Left ventricle myocardium inferior (tissue), 1 donor: ENCODE data around the gene PTPRG. TPM values are rescaled to one million over a fixed set of nuclear protein-coding genes. Genes with fewer than 3 reads are reported as not detected.

Experiments
- DNase-seq: peaks from one replicate; pipeline ENCODE4 v3.0.0-alpha.2; 2020
- H3K27ac ChIP-seq: fragments of 200-600 bp; replicated peaks from 2 replicates; pipeline ENCODE4 v1.8.0; 2021
- H3K27me3 ChIP-seq: fragments of 200-600 bp; 2 replicates; pipeline ENCODE4 v1.8.0; 2021; ENCODE audit warnings: low read depth
- H3K36me3 ChIP-seq: fragments of 200-600 bp; 2 replicates; pipeline ENCODE4 v1.8.0; 2021
- H3K4me1 ChIP-seq: fragments of 200-600 bp; 2 replicates; pipeline ENCODE4 v1.8.0; 2021
- H3K4me3 ChIP-seq: fragments of 200-600 bp; 2 replicates; pipeline ENCODE4 v1.8.0; 2021; ENCODE audit warnings: mild to moderate bottlenecking, moderate library complexity
- H3K9me3 ChIP-seq: fragments of 200-600 bp; replicated peaks from 2 replicates; pipeline ENCODE4 v1.8.0; 2021
- intact Hi-C: fragments of 100-400 bp; cut with micrococcal nuclease; formaldehyde crosslinking; loops from one replicate; pipeline ENCODE4 v1.11.0; 2022
- total RNA-seq: library from RNA; stranded (reverse); fragmentation: NEBNext Ultra II Directional; extraction: Animal tissue kit (Norgen Biotek cat#: 25700); gene quantifications from one replicate; pipeline ENCODE4 v1.2.1, GENCODE V29; 2021
- TF ChIP-seq, protein P1 (sequence below): fragments of 200-600 bp; IDR thresholded peaks from 2 replicates; pipeline ENCODE4 v1.8.0; 2021; ENCODE audit warnings: antibody characterized with exemption, mild to moderate bottlenecking, borderline replicate concordance
- donor health status: DM: no; HTN: yes; CAD: no; lungs with severe emphysema.

Gene PTPRG
- total RNA-seq, 1 donor from 2014 or later: 29.6 TPM

DNA sequence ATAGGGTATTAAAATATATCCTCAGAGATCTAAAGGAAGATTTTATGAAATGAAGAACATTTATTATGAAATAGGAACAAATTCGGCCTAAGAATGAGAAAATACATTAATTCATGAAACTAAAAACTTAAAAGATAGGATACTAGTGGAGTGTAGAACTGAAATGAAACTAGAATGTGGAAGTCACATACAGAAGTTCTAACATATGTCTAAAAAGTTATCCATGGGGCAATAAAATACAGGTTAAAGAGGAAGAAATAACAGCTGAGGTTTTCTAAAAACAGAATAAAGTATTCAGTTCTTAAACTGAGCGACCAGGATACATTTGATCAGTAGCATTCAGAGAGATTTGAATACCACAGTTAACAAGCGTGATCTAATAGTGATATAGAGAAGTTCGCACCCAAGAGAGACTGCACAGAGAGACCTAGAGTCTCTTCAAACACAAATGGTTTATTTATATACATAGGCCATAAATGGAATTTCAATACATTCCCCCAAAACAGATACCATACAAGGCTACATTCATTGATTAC, 726.1 kb downstream of the PTPRG start:
- intact Hi-C loops: no loop called here
- peaks cover 30% of the 10 kb centered on the region for H3K36me3 ChIP-seq
- no peak overlapping the region for H3K27ac ChIP-seq
- TF ChIP-seq, protein P1, sequence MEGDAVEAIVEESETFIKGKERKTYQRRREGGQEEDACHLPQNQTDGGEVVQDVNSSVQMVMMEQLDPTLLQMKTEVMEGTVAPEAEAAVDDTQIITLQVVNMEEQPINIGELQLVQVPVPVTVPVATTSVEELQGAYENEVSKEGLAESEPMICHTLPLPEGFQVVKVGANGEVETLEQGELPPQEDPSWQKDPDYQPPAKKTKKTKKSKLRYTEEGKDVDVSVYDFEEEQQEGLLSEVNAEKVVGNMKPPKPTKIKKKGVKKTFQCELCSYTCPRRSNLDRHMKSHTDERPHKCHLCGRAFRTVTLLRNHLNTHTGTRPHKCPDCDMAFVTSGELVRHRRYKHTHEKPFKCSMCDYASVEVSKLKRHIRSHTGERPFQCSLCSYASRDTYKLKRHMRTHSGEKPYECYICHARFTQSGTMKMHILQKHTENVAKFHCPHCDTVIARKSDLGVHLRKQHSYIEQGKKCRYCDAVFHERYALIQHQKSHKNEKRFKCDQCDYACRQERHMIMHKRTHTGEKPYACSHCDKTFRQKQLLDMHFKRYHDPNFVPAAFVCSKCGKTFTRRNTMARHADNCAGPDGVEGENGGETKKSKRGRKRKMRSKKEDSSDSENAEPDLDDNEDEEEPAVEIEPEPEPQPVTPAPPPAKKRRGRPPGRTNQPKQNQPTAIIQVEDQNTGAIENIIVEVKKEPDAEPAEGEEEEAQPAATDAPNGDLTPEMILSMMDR: no peak
- H3K4me3 ChIP-seq: no peak overlapping the region
- no peaks in the 10 kb centered on the region for H3K4me1 ChIP-seq
- DNase-seq: no peak
- H3K9me3 ChIP-seq: no peaks in the 10 kb centered on the region
- no peaks in the 10 kb centered on the region for H3K27me3 ChIP-seq

DNA sequence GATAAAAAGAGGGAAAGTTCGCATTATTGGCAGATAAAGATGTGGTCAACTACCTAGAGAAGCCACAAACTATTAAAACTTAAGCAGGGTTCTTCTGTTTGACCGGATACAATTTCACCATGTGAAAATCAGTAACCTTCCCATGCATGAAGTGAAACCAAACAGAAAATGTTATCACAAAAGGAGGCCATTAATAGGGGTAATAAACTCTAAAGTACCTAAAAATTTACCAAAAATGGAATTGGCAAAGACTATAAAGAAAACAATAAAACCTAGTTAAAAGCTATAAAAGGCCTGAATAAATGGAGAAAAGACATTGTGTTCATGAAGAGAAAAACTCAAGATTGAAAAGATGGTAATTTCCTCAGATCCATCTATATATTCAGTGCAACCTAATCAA, 728.6 kb downstream of the PTPRG start:
- Histone ChIP-seq H3K36me3 (peaks cover 28% of the 10 kb centered on the region), H3K27me3 (no peaks in the 10 kb centered on the region), H3K27ac (no peak overlapping the region), H3K4me1 (no peaks in the 10 kb centered on the region), H3K9me3 (no peaks in the 10 kb centered on the region), H3K4me3 (no peak overlapping the region)
- TF ChIP-seq, protein P1: no peak
- no peak for DNase-seq
- intact Hi-C loops: no loop called here

DNA sequence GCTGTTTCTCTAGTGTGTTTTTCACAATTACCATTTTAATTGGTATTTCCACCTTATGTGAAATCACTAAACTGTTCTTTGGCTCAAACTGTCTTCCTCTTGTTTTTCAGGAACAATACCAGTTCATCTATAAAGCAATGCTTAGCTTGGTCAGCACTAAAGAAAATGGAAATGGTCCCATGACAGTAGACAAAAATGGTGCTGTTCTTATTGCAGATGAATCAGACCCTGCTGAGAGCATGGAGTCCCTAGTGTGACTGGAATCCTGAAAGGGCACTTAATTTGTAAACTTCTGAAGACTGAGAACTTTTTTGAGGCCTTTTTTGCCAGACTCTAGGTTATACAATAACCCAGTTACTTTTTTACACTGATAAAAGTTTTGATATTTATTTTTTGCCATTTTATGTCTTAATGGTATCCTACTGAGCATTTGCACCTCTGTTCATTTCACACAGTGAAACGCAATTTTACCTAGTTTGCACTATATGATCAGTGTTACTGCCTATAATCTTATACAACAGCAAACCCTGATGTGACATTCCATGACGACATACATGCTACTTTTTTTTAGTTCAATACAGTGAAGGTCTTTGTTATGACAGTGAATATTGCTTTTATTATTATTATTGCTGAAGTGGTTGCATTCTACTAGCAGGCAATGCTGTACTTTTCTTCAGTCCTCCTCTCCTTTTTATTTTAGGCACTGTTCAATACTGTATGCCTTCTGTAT, 731.8 kb downstream of the PTPRG start:
- Histone ChIP-seq H3K36me3 (peaks cover 30% of the 10 kb centered on the region), H3K9me3 (no peaks in the 10 kb centered on the region), H3K27ac (no peak overlapping the region), H3K4me3 (no peak overlapping the region), H3K27me3 (no peaks in the 10 kb centered on the region), H3K4me1 (peaks cover 6% of the 10 kb centered on the region)
- intact Hi-C loops: no loop called here
- TF ChIP-seq, protein P1: no peak
- no peak for DNase-seq

DNA sequence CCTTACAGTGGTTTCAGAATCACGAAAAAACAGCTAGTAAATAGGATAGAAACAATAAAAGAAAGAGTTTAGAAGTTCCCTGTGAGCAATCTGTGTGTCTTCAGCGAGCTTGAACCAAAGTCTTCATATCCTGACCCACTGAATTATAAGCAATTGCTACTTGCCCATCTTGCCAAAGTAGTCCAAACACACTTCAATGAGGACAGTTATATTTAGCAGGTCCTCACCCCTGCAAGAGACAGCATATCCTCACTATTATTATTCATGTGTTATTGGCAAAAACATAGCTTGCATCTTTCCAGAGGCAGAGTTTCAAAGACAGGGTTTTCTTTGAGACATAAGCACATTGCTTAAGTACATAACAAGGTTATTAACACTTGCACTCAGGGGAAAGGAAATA, 734.2 kb downstream of the PTPRG start:
- TF ChIP-seq, protein P1: no peak
- intact Hi-C loops: no loop called here
- Histone ChIP-seq H3K36me3 (peaks cover 33% of the 10 kb centered on the region), H3K4me1 (peaks cover 6% of the 10 kb centered on the region), H3K9me3 (no peaks in the 10 kb centered on the region), H3K27ac (no peak overlapping the region), H3K4me3 (no peak overlapping the region), H3K27me3 (no peaks in the 10 kb centered on the region)
- no peak for DNase-seq

DNA sequence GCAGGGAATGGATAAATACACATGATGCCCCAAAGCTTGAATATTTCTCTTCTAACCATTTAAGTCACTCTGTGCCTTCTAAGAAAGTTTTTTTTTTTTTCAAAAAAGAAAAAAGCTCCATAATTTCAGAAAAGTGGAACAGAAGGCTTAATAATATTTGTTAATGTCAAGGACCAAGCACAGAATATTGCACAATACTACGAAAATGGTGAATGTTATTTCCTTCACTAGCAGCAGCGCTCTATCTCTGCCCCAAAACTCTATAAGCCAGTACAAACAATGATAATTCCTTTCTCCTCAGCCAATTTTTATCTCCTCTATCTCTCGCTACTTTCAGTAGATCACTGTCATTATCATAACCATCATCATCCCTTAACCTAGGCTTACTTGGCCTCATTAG, 739.2 kb downstream of the PTPRG start:
- Histone ChIP-seq H3K9me3 (peaks cover 37% of the 10 kb centered on the region), H3K27me3 (no peaks in the 10 kb centered on the region), H3K4me1 (no peaks in the 10 kb centered on the region), H3K4me3 (no peak overlapping the region), H3K36me3 (peaks cover 8% of the 10 kb centered on the region), H3K27ac (no peak overlapping the region)
- TF ChIP-seq, protein P1: no peak
- intact Hi-C loops: no loop called here
- DNase-seq: no peak
